ENCODE results near the gene CALML4. TPM values are rescaled to one million over a fixed set of nuclear protein-coding genes. Genes with fewer than 3 reads are reported as not detected.

Gene CALML4
- total RNA-seq, 2 experiments from 2014 or later: 1.5 to 2.0 TPM

DNA sequence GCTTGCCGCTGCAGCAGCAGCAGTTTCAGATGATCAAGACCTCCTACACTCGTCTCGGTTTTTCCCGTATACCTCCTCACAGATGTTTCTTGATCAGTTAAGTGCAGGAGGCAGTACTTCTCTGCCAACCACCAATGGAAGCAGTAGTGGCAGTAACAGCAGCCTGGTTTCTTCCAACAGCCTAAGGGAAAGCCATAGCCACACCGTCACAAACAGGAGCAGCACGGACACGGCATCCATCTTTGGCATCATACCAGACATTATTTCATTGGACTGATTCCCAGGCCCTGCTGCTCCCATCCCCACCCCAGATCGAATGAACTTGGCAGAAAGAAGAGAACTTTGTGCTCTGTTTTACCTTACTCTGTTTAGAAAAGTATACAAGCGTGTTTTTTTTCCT, 17.6 kb downstream of the CALML4 start:
- Histone ChIP-seq H3K9me3 (ENCODE audit: control insufficient read depth in 1 of 2, insufficient read depth in 1 of 2, low read length in 2 of 2) (no peaks in the 10 kb centered on the region), H3K4me3 (ENCODE audit: low read length) (no peak overlapping the region), H3K27ac (ENCODE audit: low read depth in 1 of 2, low read length in 2 of 2) (no peak overlapping the region), H3K4me1 (ENCODE audit: insufficient read depth, low read length) (no peaks in the 10 kb centered on the region), H3K27me3 (ENCODE audit: control insufficient read depth in 1 of 2, insufficient read depth in 2 of 2, low read length in 2 of 2) (no peaks in the 10 kb centered on the region), H3K36me3 (ENCODE audit: insufficient read depth, low read length) (peaks cover 81% of the 10 kb centered on the region)
- ChIA-PET CTCF (no interaction called here), POLR2A (no interaction called here)
- Mint-ChIP-seq H3K27ac (no peak overlapping the region), H3K36me3 (ENCODE audit: low read depth) (peaks cover 94% of the 10 kb centered on the region), H3K9me3 (no peaks in the 10 kb centered on the region), H3K4me1 (ENCODE audit: low read depth) (no peaks in the 10 kb centered on the region), H3K27me3 (no peaks in the 10 kb centered on the region), H3K4me3 (no peak overlapping the region)
- intact Hi-C loops (cut with DNase I, micrococcal nuclease): no loop called here
- TF ChIP-seq, protein P1, sequence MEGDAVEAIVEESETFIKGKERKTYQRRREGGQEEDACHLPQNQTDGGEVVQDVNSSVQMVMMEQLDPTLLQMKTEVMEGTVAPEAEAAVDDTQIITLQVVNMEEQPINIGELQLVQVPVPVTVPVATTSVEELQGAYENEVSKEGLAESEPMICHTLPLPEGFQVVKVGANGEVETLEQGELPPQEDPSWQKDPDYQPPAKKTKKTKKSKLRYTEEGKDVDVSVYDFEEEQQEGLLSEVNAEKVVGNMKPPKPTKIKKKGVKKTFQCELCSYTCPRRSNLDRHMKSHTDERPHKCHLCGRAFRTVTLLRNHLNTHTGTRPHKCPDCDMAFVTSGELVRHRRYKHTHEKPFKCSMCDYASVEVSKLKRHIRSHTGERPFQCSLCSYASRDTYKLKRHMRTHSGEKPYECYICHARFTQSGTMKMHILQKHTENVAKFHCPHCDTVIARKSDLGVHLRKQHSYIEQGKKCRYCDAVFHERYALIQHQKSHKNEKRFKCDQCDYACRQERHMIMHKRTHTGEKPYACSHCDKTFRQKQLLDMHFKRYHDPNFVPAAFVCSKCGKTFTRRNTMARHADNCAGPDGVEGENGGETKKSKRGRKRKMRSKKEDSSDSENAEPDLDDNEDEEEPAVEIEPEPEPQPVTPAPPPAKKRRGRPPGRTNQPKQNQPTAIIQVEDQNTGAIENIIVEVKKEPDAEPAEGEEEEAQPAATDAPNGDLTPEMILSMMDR (IDR thresholded peaks at IDR 0.05): no peak
- no peak for ATAC-seq (ENCODE audit: poor library complexity)
- DNase-seq: no peak

- intact Hi-C loops (cut with DNase I, micrococcal nuclease): no loop called here
- H3K4me1 Mint-ChIP-seq (ENCODE audit: low read depth): no peaks in the 10 kb centered on the region
- H3K36me3 ChIP-seq (ENCODE audit: insufficient read depth, low read length): peaks cover 78% of the 10 kb centered on the region
- peaks cover 93% of the 10 kb centered on the region for H3K36me3 Mint-ChIP-seq (ENCODE audit: low read depth)
- DNase-seq: no peak
- ChIA-PET POLR2A (no interaction called here), CTCF (no interaction called here)
- H3K4me1 ChIP-seq (ENCODE audit: insufficient read depth, low read length): no peaks in the 10 kb centered on the region
- no peak overlapping the region for H3K4me3 Mint-ChIP-seq
- no peaks in the 10 kb centered on the region for H3K9me3 Mint-ChIP-seq
- H3K4me3 ChIP-seq (ENCODE audit: low read length): no peak overlapping the region
- no peaks in the 10 kb centered on the region for H3K27me3 ChIP-seq (ENCODE audit: control insufficient read depth in 1 of 2, insufficient read depth in 2 of 2, low read length in 2 of 2)
- ATAC-seq (ENCODE audit: poor library complexity): no peak
- TF ChIP-seq, protein P1 (IDR thresholded peaks at IDR 0.05): no peak
- H3K27me3 Mint-ChIP-seq: no peaks in the 10 kb centered on the region
- H3K27ac Mint-ChIP-seq: no peak overlapping the region
- no peak overlapping the region for H3K27ac ChIP-seq (ENCODE audit: low read depth in 1 of 2, low read length in 2 of 2)
- no peaks in the 10 kb centered on the region for H3K9me3 ChIP-seq (ENCODE audit: control insufficient read depth in 1 of 2, insufficient read depth in 1 of 2, low read length in 2 of 2)
Observed at GRCh38 chr15:68186671-68187397, 18.3 kb downstream of the CALML4 start.

- Histone ChIP-seq H3K4me3 (ENCODE audit: low read length) (no peak overlapping the region), H3K4me1 (ENCODE audit: insufficient read depth, low read length) (no peaks in the 10 kb centered on the region), H3K27me3 (ENCODE audit: control insufficient read depth in 1 of 2, insufficient read depth in 2 of 2, low read length in 2 of 2) (no peaks in the 10 kb centered on the region), H3K27ac (ENCODE audit: low read depth in 1 of 2, low read length in 2 of 2) (no peak overlapping the region), H3K36me3 (ENCODE audit: insufficient read depth, low read length) (peaks cover 81% of the 10 kb centered on the region), H3K9me3 (ENCODE audit: control insufficient read depth in 1 of 2, insufficient read depth in 1 of 2, low read length in 2 of 2) (no peaks in the 10 kb centered on the region)
- CTCF ChIA-PET: interaction anchor here (0.6 to 1.2 kb wide), 2 partner anchors 73 to 85 kb away, joined by 3 read pairs; no protein-coding TSS in a partner anchor
- Mint-ChIP-seq H3K9me3 (no peaks in the 10 kb centered on the region), H3K27me3 (no peaks in the 10 kb centered on the region), H3K27ac (peak overlapping the region; percentile 49), H3K4me3 (no peak overlapping the region), H3K36me3 (ENCODE audit: low read depth) (peaks cover 93% of the 10 kb centered on the region), H3K4me1 (ENCODE audit: low read depth) (no peaks in the 10 kb centered on the region)
- intact Hi-C loops (cut with DNase I, micrococcal nuclease): no loop called here
- POLR2A ChIA-PET: no interaction called here
- TF ChIP-seq, protein P1 (IDR thresholded peaks at IDR 0.05): no peak
- ATAC-seq (ENCODE audit: poor library complexity): no peak
- no peak for DNase-seq
Observed at GRCh38 chr15:68184616-68185480, 20.3 kb downstream of the CALML4 start.
